Common myeloid progenitor, CD34-positive (primary cell): Measurements from ENCODE around the gene STAC3.

ENCODE experiments used
- CTCF ChIA-PET: fragments of 350-600 bp; sonication (Branson Sonifier 250); formaldehyde crosslinking; loops from one replicate; lab custom pipeline; 2021; ENCODE audit warnings: antibody characterized with exemption; lab: Charles Lee
- POLR2A ChIA-PET: fragments of 350-600 bp; sonication (Branson Sonifier 250); formaldehyde crosslinking; loops from one replicate; lab custom pipeline; 2021; ENCODE audit warnings: antibody characterized with exemption; lab: Charles Lee
- DNase-seq, 3 donors: peaks; one replicate each; pipeline versions ENCODE4 v3.0.0 to v3.0.0-alpha.2; 2013
- H3K27ac ChIP-seq, 2 experiments: 1 replicate in 1 of 2; 2 replicates in 1 of 2; pipeline ENCODE4 v1.7.0; 2013; ENCODE audit warnings: inconsistent platforms in 2 of 2, low read length in 2 of 2, mild to moderate bottlenecking in 2 of 2, low read depth in 1 of 2, moderate library complexity in 1 of 2; ENCODE audit not compliant: severe bottlenecking in 2 of 2, insufficient read depth in 1 of 2, poor library complexity in 1 of 2
- H3K27me3 ChIP-seq, 5 experiments: replicated peaks in 2 of 5; 1 replicate in 3 of 5; 2 replicates in 2 of 5; pipeline versions ENCODE4 v1.6.1 to v1.7.0; 2013; ENCODE audit warnings: low read length in 4 of 5, mild to moderate bottlenecking in 2 of 5, moderate library complexity in 2 of 5, inconsistent platforms in 1 of 5; ENCODE audit not compliant: insufficient read depth in 5 of 5, control insufficient read depth in 4 of 5
- H3K36me3 ChIP-seq, 4 experiments: 1 replicate in 2 of 4; 2 replicates in 2 of 4; pipeline versions ENCODE4 v1.6.1 to v1.7.0; 2013; ENCODE audit warnings: low read length in 3 of 4, control low read depth in 1 of 4, mild to moderate bottlenecking in 1 of 4; ENCODE audit not compliant: control insufficient read depth in 4 of 4, insufficient read depth in 4 of 4
- H3K4me1 ChIP-seq, 4 experiments: 1 replicate in 3 of 4; 2 replicates in 1 of 4; pipeline versions ENCODE4 v1.6.1 to v1.7.1; 2013; ENCODE audit warnings: low read length in 3 of 4, mild to moderate bottlenecking in 3 of 4, control low read depth in 1 of 4, inconsistent platforms in 1 of 4, moderate library complexity in 1 of 4; ENCODE audit not compliant: control insufficient read depth in 4 of 4, insufficient read depth in 4 of 4; ENCODE audit errors: control extremely low read depth in 1 of 4
- H3K4me3 ChIP-seq, 7 experiments: 1 replicate in 4 of 7; 2 replicates in 3 of 7; pipeline versions ENCODE4 v1.5.1 to v1.7.0; 2013; ENCODE audit warnings: mild to moderate bottlenecking in 7 of 7, low read length in 6 of 7, moderate library complexity in 6 of 7, inconsistent platforms in 2 of 7, low read depth in 2 of 7, control low read depth in 1 of 7; ENCODE audit not compliant: insufficient read depth in 4 of 7, control insufficient read depth in 1 of 7; ENCODE audit errors: extremely low read depth in 1 of 7
- H3K9me3 ChIP-seq, 5 experiments: 1 replicate in 4 of 5; 2 replicates in 1 of 5; pipeline versions ENCODE4 v1.6.1 to v1.7.1; 2013; ENCODE audit warnings: low read length in 4 of 5, mild to moderate bottlenecking in 2 of 5, inconsistent platforms in 1 of 5, low read depth in 1 of 5, moderate library complexity in 1 of 5; ENCODE audit not compliant: control insufficient read depth in 4 of 5, insufficient read depth in 2 of 5; ENCODE audit errors: control extremely low read depth in 1 of 5
- WGBS: methylation state at CpG from one replicate; pipeline ENCODE4 v1.1.5; 2013; ENCODE audit not compliant: insufficient coverage; 5-methylcytosine and 5-hydroxymethylcytosine counted together

STAC3 gene

DNA sequence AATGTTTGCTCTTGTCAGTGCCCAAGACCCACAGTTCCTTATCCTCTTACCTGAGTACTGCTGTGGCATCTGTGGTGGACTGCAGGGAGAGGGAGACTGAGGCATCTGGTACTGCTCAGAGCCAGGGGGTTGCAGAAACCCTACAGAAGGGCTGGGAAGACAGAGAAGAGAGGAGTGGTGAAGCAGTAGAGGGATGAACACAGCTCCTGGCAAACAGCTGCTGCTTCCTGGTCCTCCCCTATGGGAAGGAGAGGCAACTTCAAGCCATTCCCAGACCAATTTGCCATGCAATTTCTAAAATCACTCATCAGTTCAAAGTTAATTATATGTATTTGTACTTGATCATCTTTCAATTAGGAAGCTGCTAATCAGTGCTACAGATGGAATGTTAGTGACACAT lies 15.7 kb upstream of the STAC3 start:
- H3K4me1 ChIP-seq, result peaks cover 0 to 15% (median 6%) of the 10 kb centered on the region in 4 experiments
- peaks cover 14 to 56% (median 30%) of the 10 kb centered on the region in 4 experiments for H3K36me3 ChIP-seq
- CTCF ChIA-PET, result interaction anchor here (0.6 to 4.4 kb wide), 7 partner anchors 13 to 192 kb away, joined by 3 to 21 read pairs (median 8); partner anchors contain the start of genes INHBE and STAC3
- H3K4me3 ChIP-seq, result no peak overlapping the region
- H3K27me3 ChIP-seq, result no peaks in the 10 kb centered on the region
- DNase-seq, result no peak
- no peak overlapping the region for H3K27ac ChIP-seq
- POLR2A ChIA-PET, result no interaction called here
- no peaks in the 10 kb centered on the region for H3K9me3 ChIP-seq

DNA sequence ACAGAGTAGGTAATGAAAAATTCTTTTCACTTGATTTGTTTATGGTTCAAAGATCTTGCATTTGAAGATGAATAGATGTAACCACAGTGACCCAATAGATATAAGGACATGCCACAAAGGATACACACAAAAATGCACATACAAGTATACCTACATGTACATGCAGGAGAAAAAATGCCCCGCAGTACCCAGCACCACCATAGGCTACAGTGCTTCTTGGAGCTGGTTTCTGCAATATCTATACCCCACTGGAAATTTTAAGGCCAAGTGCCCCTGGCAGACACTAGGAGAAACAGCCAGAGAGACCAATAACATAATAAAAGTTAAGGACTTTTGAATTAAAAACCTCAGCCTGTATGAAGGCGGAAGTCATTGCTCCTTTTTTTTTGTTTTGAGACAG lies 12.1 kb upstream of the STAC3 start:
- H3K4me1 ChIP-seq, result peaks cover 0 to 9% (median 1%) of the 10 kb centered on the region in 4 experiments
- 92% methylated on average over 1 of the region's 2 CpGs for WGBS
- POLR2A ChIA-PET, result no interaction called here
- no peak overlapping the region for H3K4me3 ChIP-seq
- no peaks in the 10 kb centered on the region for H3K9me3 ChIP-seq
- CTCF ChIA-PET, result interaction anchor here (0.6 to 4.4 kb wide), 4 partner anchors 12 to 190 kb away, joined by 3 to 21 read pairs (median 4); partner anchors contain the start of gene STAC3
- peaks cover 16 to 61% (median 41%) of the 10 kb centered on the region in 4 experiments for H3K36me3 ChIP-seq
- no peak overlapping the region for H3K27ac ChIP-seq
- no peaks in the 10 kb centered on the region for H3K27me3 ChIP-seq
- DNase-seq, result peak in 2 of 3 donors; percentile 9 to 17

DNA sequence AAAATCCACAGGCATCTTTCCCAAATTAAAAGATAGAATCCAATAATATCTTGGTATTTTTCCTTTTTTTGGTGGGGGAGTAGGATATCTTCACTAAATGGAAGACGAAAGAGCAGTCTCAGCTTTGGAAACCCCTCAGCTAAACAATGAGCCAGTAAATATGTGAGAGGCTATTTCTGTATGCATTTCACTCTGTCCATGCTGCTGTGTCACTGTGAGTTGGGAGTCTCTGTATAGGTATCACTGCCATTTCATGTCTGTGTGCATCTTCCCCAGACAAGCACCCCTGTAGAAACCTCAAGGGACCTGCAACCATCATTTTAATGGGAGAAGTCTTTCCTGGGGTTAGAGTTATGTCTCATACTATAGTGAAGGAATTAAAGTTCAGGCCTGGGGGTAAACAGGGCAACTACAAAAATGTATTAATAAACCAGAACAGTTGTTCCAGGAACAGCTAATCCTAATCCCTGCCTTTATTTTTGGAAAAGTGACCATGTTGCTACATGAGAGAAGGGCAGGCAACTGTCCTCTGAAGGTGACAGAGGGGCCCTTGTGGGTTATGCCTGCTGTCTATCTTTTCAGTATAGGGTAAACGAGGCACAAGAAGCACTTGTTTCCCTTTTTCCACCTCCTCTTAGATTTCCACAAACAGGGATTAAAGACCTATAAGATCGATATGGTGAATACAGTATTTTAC lies 11.3 kb upstream of the STAC3 start:
- ChIA-PET POLR2A (interaction anchor here (0.6 kb wide), 1 partner anchor 39 kb away, joined by 3 read pairs; no protein-coding TSS in a partner anchor), CTCF (interaction anchor here (1.3 to 4.4 kb wide), 11 partner anchors 8 to 191 kb away, joined by 3 to 21 read pairs (median 7); partner anchors contain the start of gene STAC3)
- WGBS, result 100% methylated on average over 1 of the region's 3 CpGs

DNA sequence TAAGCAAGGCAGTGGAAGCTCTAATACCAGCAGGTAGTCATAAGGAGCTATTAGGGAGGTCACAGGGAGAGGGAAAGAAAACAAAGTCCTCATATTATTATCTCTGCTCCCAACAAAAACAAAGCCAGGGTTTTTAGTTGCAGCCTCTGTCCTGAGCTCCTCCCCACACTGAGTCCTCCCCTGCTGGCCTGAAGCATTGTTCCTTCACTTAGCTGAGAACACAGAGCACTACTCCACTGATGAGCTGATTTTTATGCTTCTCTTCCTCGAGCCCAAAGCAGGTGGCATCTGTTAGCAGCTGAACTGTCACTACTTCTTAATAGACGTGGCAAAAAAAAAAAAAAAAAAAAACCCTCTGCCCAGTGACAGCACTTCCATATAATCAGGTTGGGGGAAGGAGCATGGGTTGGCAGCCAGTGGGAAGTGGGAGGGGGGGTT lies 10.5 kb upstream of the STAC3 start:
- WGBS, result no CpG with 5 or more reads among the region's 2 CpGs
- Histone ChIP-seq H3K4me1 (peaks cover 0 to 3% (median 0%) of the 10 kb centered on the region in 4 experiments), H3K36me3 (peaks cover 14 to 60% (median 45%) of the 10 kb centered on the region in 4 experiments), H3K27me3 (no peaks in the 10 kb centered on the region), H3K27ac (no peak overlapping the region), H3K4me3 (no peak overlapping the region), H3K9me3 (no peaks in the 10 kb centered on the region)
- no peak for DNase-seq
- POLR2A ChIA-PET, result interaction anchor here (0.6 kb wide), 1 partner anchor 40 kb away, joined by 3 read pairs; no protein-coding TSS in a partner anchor
- CTCF ChIA-PET, result interaction anchor here (0.8 to 3.7 kb wide), 13 partner anchors 9 to 191 kb away, joined by 3 to 17 read pairs (median 6); no protein-coding TSS in a partner anchor

More for the DNA sequence above, 11.3 kb upstream of the STAC3 start:
- H3K36me3 ChIP-seq, result peaks cover 16 to 61% (median 47%) of the 10 kb centered on the region in 4 experiments
- peaks cover 0 to 3% (median 0%) of the 10 kb centered on the region in 4 experiments for H3K4me1 ChIP-seq
- H3K27me3 ChIP-seq, result no peaks in the 10 kb centered on the region
- no peak overlapping the region for H3K27ac ChIP-seq
- H3K9me3 ChIP-seq, result no peaks in the 10 kb centered on the region
- no peak for DNase-seq
- H3K4me3 ChIP-seq, result no peak overlapping the region

DNA sequence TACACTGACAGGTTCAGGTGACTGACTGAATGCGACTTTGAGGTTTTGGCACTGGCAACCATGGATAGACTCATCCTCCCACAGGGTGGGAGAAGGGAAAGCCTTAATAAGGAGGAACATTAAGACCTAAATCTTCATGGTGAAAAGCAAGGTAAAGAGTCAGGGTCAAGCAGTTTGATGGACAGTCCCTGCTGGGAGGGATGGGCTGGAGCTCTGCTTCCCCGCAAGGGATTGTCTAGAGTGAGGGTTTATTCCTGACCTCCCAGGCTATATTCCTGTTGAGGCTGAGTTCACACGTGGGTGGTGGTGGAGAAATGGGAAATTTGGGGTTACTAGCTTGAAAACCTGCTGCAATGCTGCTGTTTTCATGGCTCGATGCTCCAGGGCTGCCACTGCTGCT lies 9.4 kb upstream of the STAC3 start:
- H3K9me3 ChIP-seq, result no peaks in the 10 kb centered on the region
- H3K27ac ChIP-seq, result no peak overlapping the region
- WGBS, result 100% methylated on average over 1 of the region's 4 CpGs
- H3K4me3 ChIP-seq, result no peak overlapping the region
- DNase-seq, result no peak
- ChIA-PET POLR2A (no interaction called here), CTCF (interaction anchor here (1.0 to 3.7 kb wide), 8 partner anchors 10 to 193 kb away, joined by 3 to 17 read pairs (median 7); partner anchors contain the start of gene SHMT2)
- H3K27me3 ChIP-seq, result no peaks in the 10 kb centered on the region
- H3K36me3 ChIP-seq, result peaks cover 14 to 66% (median 51%) of the 10 kb centered on the region in 4 experiments
- peaks cover 0 to 3% (median 0%) of the 10 kb centered on the region in 4 experiments for H3K4me1 ChIP-seq

DNA sequence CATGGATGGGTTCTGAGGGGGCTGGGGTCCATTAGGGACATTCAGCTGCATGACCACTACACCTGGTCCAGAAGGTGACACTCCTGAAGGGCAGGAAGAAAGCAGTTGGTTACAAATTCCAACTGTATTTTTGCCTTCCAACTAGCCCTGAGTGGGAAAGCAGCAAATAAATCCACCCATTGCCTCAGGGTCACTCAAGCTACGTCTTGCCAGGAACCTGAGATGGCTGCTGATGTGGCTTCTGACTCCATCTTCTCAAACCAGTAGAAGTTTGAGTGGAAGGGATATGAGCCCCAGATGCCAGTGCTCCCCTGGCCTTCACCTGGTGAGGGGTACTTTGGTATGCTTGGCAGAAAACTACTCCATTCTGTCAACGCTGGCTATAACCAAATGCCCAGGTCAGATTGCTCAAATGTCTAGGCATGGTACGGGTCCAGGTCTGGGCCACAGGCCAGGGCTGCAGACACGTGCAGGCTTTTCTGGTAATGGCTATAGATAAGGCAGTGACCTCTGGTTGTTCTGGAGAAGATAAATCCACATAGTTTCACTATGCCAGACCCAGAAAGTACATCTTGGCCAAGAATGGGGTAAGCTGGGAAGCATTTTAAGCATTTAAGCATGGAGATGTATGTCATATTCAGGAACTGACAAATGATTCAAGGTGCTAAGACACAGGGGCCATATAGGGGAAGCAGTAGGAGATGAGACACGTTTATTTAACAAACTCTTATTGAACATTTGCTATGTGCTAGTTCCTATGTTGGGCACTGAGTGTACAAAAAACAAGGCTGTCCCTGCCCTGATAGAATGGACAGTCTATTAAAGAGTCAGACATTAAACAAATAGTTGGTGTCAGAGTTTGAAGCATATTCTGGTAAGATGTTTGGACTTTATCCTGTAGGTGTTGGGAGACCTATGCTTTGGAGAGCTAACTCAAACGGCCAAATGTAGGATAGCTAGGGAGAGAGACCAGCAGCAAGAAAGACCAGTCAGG lies 8.3 kb upstream of the STAC3 start:
- Histone ChIP-seq H3K4me3 (no peak overlapping the region), H3K27me3 (no peaks in the 10 kb centered on the region), H3K4me1 (peaks cover 0 to 3% (median 0%) of the 10 kb centered on the region in 4 experiments), H3K27ac (no peak overlapping the region), H3K36me3 (peaks cover 14 to 71% (median 54%) of the 10 kb centered on the region in 4 experiments), H3K9me3 (no peaks in the 10 kb centered on the region)
- CTCF ChIA-PET, result interaction anchor here (1.0 to 3.7 kb wide), 9 partner anchors 9 to 194 kb away, joined by 3 to 17 read pairs (median 5); partner anchors contain the start of gene SHMT2
- no peak for DNase-seq
- 90% methylated on average over 6 of the region's 6 CpGs for WGBS
- POLR2A ChIA-PET, result no interaction called here
